ENCODE data around the gene ARRDC4.

DNA sequence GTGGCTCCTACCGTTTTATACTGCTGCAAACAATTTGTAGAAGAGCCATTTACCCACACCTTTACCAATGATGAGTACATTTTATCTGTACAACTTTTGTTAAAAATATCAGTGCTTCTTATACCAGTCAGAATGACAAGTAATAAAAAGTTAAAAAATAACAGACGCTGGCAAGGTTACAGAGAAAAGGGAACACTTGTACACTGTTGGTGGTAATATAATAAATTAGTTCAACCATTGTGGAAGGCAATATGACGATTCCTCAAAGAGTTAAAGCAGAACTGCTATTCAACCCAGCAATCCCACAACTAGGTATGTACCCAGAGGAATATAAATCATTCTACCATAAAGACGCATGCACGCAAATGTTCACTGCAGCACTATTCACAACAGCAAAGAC is 51.9 kb downstream of the ARRDC4 start:
- TF ChIP-seq POLR2A (IDR thresholded peaks at IDR 0.05; ENCODE audit: low read length) (no peak), GATA1 (IDR thresholded peaks at IDR 0.05; ENCODE audit: low read depth, low read length) (no peak)
